ENCODE results near the gene GSAP.
"Not testable (repeated sequence)": the region's sequence is repeated elsewhere in the genome, so short reads cannot be mapped to it uniquely, and the experiment has no call there.

Gene GSAP

DNA sequence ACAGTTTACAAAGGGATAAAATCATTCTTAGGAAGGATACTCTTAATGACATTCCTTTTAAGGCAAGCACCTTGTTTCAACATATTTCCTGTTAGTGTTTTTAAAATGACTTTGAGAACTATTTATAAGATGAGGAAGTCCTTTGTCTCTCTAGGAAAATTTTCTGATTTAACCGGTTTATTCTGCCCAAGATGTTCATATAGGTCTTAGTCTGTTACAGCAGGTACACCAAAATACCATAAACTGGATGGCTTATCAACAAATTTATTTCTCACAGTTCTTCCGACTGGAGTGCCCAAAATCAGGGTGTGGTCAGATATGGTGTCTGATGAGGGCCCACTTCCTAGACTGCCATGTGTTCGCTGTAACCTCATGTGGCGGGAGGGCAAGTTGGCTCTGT is 77.9 kb downstream of the GSAP start:
- TF ChIP-seq CTCF (IDR thresholded peaks at IDR 0.05; ENCODE audit: insufficient read depth, low read length, poor library complexity, severe bottlenecking): no peak
- no peak for TF ChIP-seq EZH2phosphoT487 (conservative IDR thresholded peaks at IDR 0.05; ENCODE audit: low read length)
- Histone ChIP-seq H3K79me2 (ENCODE audit: insufficient read depth, low read length) (no peaks in the 10 kb centered on the region), H3K9ac (ENCODE audit: low read length) (no peak overlapping the region), H3K27ac (ENCODE audit: low read depth, low read length) (no peak overlapping the region), H3K27me3 (ENCODE audit: low read length) (no peaks in the 10 kb centered on the region), H3K36me3 (ENCODE audit: low read length) (no peaks in the 10 kb centered on the region), H3K4me3 (ENCODE audit: insufficient read depth, low read length, poor library complexity, severe bottlenecking) (no peak overlapping the region), H2AFZ (ENCODE audit: low read depth, low read length, severe bottlenecking) (no peak overlapping the region), H4K20me1 (ENCODE audit: low read depth, low read length) (no peaks in the 10 kb centered on the region), H3K9me2 (replicated peaks; ENCODE audit: insufficient read depth, low read length) (no peaks in the 10 kb centered on the region), H3K9me3 (ENCODE audit: insufficient read depth, low read length) (no peaks in the 10 kb centered on the region), H3K4me2 (ENCODE audit: low read depth, low read length, poor library complexity, severe bottlenecking) (no peak overlapping the region), H3F3A (ENCODE audit: insufficient read depth) (no peaks in the 10 kb centered on the region)

- TF ChIP-seq EZH2phosphoT487 (conservative IDR thresholded peaks at IDR 0.05; ENCODE audit: low read length) (no peak), CTCF (IDR thresholded peaks at IDR 0.05; ENCODE audit: insufficient read depth, low read length, poor library complexity, severe bottlenecking) (no peak)
- Histone ChIP-seq H4K20me1 (ENCODE audit: low read depth, low read length) (no peaks in the 10 kb centered on the region), H3K27ac (ENCODE audit: low read depth, low read length) (no peak overlapping the region), H3K27me3 (ENCODE audit: low read length) (no peaks in the 10 kb centered on the region), H3K4me3 (ENCODE audit: insufficient read depth, low read length, poor library complexity, severe bottlenecking) (no peak overlapping the region), H3K9me2 (replicated peaks; ENCODE audit: insufficient read depth, low read length) (no peaks in the 10 kb centered on the region), H3K9me3 (ENCODE audit: insufficient read depth, low read length) (no peaks in the 10 kb centered on the region), H3K79me2 (ENCODE audit: insufficient read depth, low read length) (no peaks in the 10 kb centered on the region), H3K4me2 (ENCODE audit: low read depth, low read length, poor library complexity, severe bottlenecking) (no peak overlapping the region), H3F3A (ENCODE audit: insufficient read depth) (no peaks in the 10 kb centered on the region), H3K9ac (ENCODE audit: low read length) (no peak overlapping the region), H3K36me3 (ENCODE audit: low read length) (no peaks in the 10 kb centered on the region), H2AFZ (ENCODE audit: low read depth, low read length, severe bottlenecking) (no peak overlapping the region)
These were observed 78.6 kb downstream of the GSAP start for GRCh38 chr7:77337456-77337990.

- Histone ChIP-seq H3K4me2 (ENCODE audit: low read depth, low read length, poor library complexity, severe bottlenecking) (no peak overlapping the region), H3K9me3 (ENCODE audit: insufficient read depth, low read length) (no peaks in the 10 kb centered on the region), H3K27me3 (ENCODE audit: low read length) (no peaks in the 10 kb centered on the region), H2AFZ (ENCODE audit: low read depth, low read length, severe bottlenecking) (no peak overlapping the region), H3K9ac (ENCODE audit: low read length) (no peak overlapping the region), H3K27ac (ENCODE audit: low read depth, low read length) (no peak overlapping the region), H3F3A (ENCODE audit: insufficient read depth) (no peaks in the 10 kb centered on the region), H3K36me3 (ENCODE audit: low read length) (no peaks in the 10 kb centered on the region), H3K9me2 (replicated peaks; ENCODE audit: insufficient read depth, low read length) (no peaks in the 10 kb centered on the region), H4K20me1 (ENCODE audit: low read depth, low read length) (no peaks in the 10 kb centered on the region), H3K4me3 (ENCODE audit: insufficient read depth, low read length, poor library complexity, severe bottlenecking) (no peak overlapping the region), H3K79me2 (ENCODE audit: insufficient read depth, low read length) (no peaks in the 10 kb centered on the region)
- no peak for TF ChIP-seq CTCF (IDR thresholded peaks at IDR 0.05; ENCODE audit: insufficient read depth, low read length, poor library complexity, severe bottlenecking)
- no peak for TF ChIP-seq EZH2phosphoT487 (conservative IDR thresholded peaks at IDR 0.05; ENCODE audit: low read length)
These were observed 80.6 kb downstream of the GSAP start for GRCh38 chr7:77335581-77335980.

- not testable (repeated sequence) for H3K9ac ChIP-seq (ENCODE audit: low read length); H3K79me2 ChIP-seq (ENCODE audit: insufficient read depth, low read length); H3K27me3 ChIP-seq (ENCODE audit: low read length)
These were observed 82.1 kb downstream of the GSAP start for GRCh38 chr7:77334039-77334438.

More at GRCh38 chr7:77334039-77334438, 82.1 kb downstream of the GSAP start:
- not testable (repeated sequence) for H3F3A ChIP-seq (ENCODE audit: insufficient read depth); H3K4me3 ChIP-seq (ENCODE audit: insufficient read depth, low read length, poor library complexity, severe bottlenecking); H3K9me3 ChIP-seq (ENCODE audit: insufficient read depth, low read length); H4K20me1 ChIP-seq (ENCODE audit: low read depth, low read length); H2AFZ ChIP-seq (ENCODE audit: low read depth, low read length, severe bottlenecking); H3K9me2 ChIP-seq (replicated peaks; ENCODE audit: insufficient read depth, low read length); H3K36me3 ChIP-seq (ENCODE audit: low read length); H3K4me2 ChIP-seq (ENCODE audit: low read depth, low read length, poor library complexity, severe bottlenecking); H3K27ac ChIP-seq (ENCODE audit: low read depth, low read length)

Measured in SU-DHL-6 (cell line).